Mononuclear cell (primary cell): ENCODE measurements around the gene PREX1. TPM values are rescaled to one million over a fixed set of nuclear protein-coding genes. Genes with fewer than 3 reads are reported as not detected.

Source experiments
- H3K27me3 ChIP-seq: 2 replicates; pipeline ENCODE4 v1.6.0; 2011; ENCODE audit warnings: low read length, control low read depth; ENCODE audit not compliant: insufficient read depth
- H3K4me1 ChIP-seq: 2 replicates; pipeline ENCODE4 v1.5.1; 2011; ENCODE audit warnings: mild to moderate bottlenecking, low read length, control low read depth; ENCODE audit not compliant: insufficient read depth
- H3K4me3 ChIP-seq: 2 replicates; pipeline ENCODE4 v1.5.1; 2011; ENCODE audit warnings: mild to moderate bottlenecking, low read length, moderate library complexity
- H3K9me3 ChIP-seq: 2 replicates; pipeline ENCODE4 v1.5.1; 2011; ENCODE audit warnings: low read depth, mild to moderate bottlenecking, control low read depth, low read length
- total RNA-seq: library from RNA; depleted of rRNA; stranded (reverse); fragments of >200 nt; gene quantifications from one replicate; pipeline ENCODE4 v1.2.3, GENCODE V29; 2012

The PREX1 gene
- total RNA-seq, 1 donor: 128 TPM

DNA sequence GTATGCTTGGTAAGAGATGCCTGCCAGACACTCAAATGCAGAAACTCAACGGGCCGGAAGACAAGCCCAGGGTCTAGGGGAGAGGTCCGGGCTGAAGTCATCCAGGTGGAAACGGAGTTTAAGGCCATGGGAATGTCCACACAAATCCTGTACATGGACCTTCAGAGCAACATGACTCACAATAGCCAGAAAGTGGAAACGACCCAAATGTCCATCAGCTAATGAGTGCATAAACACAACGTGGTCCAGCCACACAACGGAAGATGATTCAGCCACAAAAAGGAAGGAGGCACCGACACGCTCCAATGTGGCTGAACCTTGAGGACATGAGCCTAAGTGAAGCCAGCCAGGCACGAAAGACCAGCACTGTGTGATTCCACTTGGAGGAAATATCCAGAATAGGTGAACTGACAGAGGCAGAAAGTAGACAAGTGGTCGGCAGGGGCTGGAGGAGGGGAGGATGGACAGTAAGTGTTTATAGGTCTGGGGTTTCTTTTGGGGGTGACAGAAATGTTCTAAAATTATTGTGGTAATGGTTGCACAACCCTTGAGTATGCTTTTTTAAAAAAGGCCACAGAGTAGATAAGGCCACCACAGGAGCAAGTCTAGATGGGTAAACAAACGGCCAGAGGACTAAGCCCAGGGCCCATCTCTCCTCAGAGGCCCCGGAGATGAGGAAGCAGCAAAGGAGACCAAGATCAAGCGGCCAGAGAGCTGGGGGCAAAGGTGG is 105.6 kb downstream of the PREX1 start:
- H3K27me3 ChIP-seq: no peaks in the 10 kb centered on the region
- H3K9me3 ChIP-seq: no peaks in the 10 kb centered on the region
- no peak overlapping the region for H3K4me3 ChIP-seq
- H3K4me1 ChIP-seq: peaks cover 91% of the 10 kb centered on the region

DNA sequence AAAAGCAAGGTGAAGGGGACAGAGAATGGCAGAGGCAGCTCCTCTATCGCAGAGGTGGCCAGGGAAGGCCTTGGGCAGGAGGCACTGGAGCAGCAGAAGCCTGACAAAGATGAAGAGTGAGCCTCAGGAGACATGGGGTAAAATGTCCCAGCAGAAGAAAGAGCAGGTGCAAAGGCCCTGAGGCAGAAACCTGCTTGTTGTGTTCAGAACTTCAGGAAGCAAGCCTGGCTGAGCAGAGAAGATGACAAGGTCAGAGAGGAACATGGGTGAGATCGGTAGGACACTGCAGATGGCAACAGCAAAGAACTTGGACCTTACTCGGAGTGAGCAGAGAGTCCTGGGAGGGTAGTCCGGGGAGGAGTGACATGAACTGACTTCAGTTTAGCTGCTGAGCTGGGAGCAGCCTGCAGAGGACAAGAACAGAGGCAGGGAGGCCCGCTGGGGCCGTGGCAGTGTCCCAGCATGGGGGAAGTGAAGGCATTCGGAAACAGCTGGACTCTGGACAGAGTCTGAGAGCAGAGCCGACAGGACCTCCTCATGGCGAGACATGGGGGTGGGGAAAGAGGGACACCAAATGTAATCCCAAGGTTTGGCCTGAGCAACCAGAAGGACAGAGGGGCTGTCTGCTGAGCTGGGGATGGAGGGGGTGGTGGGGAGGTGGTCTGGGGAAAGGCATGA is 106.3 kb downstream of the PREX1 start:
- no peak overlapping the region for H3K4me3 ChIP-seq
- peaks cover 98% of the 10 kb centered on the region for H3K4me1 ChIP-seq

DNA sequence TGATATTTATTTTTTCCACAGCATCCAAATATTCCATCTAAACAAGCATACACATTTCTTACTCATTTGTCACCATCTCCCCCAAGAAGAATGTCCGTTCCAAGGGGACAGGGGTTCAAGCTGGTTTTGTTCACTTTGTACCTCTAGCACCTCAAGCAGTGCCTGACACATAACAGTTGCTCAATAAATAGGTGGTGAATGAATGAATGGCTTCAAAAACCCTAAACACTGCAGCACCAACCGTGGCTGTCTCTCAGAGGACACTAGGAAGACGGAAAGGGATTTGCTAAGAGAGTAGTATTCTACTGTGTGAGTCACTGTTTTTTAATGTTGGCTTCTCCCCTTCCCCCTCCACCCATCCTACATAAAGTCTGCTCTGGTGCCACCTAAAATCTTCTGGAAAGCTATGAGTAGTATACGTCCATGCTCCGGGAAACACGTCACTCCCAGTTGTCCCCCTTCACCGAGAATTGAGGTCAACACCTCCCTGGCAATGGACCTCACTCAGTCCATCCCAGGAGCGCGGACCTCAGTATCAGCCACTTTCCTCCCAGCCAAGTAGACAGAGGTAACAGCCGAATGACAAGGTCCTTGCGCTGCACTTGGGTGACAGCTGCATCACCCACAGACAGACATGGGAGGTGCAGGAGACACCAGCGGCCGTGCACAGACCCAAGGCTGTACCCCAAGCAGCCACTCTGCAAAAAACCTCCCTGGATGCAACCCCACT is 107.4 kb downstream of the PREX1 start:
- H3K4me1 ChIP-seq: peaks cover 99% of the 10 kb centered on the region
- H3K27me3 ChIP-seq: no peaks in the 10 kb centered on the region
- no peaks in the 10 kb centered on the region for H3K9me3 ChIP-seq
- H3K4me3 ChIP-seq: no peak overlapping the region

More for the DNA sequence above, 106.3 kb downstream of the PREX1 start:
- H3K9me3 ChIP-seq: no peaks in the 10 kb centered on the region
- no peaks in the 10 kb centered on the region for H3K27me3 ChIP-seq

DNA sequence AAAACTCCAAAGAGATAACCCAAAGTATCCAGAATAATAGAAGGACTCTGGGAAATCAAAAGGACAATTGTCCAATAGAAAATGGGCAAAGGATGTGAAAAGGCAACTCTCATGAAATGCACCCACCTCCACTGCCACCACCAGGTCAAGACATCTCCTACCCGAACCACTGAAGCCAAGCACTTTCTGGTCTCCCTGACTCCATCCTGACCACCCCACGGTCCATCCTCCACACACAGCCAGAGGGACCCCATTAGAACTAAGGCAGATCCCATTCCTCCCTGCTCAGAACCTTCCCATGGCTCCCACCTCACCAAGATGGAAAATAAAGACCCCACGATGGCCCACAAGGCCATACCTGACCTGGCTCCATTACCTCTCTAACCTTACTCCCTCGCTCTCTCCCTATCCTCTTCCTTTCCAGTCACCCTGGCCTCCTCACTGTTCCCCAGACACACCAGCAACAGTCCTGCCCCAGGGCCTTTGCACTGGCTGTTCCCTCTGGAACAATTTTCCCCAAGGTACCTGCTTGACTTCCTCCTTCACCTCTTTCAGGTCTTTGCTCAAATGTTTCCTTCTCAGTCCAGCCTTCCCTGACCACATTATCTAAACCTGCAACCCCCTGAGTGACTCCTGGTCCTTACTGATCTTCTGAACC is 108.1 kb downstream of the PREX1 start:
- Histone ChIP-seq H3K4me1 (peaks cover 99% of the 10 kb centered on the region), H3K4me3 (no peak overlapping the region), H3K9me3 (no peaks in the 10 kb centered on the region), H3K27me3 (no peaks in the 10 kb centered on the region)

DNA sequence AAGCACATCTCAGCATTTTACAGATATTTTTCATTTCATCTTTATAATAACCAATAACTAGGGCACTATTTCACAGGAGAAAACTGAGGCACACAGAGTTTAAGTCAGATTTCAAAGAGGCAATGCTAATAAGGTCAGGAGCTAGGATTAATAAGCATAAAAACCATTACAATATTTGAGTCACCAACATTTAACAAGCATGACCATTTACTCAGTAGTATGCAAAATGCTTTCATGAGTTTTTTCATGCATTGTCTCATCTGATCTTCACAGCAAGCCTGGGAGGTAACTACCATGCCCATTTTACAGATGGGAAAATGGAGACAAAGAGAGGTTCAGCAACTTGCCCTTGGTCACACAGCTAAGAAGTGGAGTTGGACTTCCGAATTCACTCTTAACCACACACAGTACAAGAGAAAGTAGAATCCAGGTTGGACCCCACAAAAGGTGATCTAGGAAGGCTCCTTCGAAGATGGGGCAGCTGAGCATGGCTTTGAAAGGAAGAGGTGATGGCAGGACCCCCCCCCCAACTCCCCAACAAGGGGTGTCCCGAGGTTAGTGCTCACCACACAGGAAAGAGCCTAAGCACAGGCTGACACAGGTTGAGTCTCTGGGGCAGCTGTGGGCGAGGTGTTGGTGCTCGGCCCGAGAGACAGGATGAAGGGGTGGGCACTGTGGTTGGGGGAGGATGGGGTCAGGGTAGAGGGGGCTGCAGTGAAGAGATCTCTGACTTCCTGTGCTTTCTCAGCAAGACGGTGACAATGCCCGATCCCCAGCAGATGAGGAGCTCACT is 108.8 kb downstream of the PREX1 start:
- peaks cover 97% of the 10 kb centered on the region for H3K4me1 ChIP-seq
- H3K27me3 ChIP-seq: no peaks in the 10 kb centered on the region
- no peak overlapping the region for H3K4me3 ChIP-seq
- no peaks in the 10 kb centered on the region for H3K9me3 ChIP-seq

DNA sequence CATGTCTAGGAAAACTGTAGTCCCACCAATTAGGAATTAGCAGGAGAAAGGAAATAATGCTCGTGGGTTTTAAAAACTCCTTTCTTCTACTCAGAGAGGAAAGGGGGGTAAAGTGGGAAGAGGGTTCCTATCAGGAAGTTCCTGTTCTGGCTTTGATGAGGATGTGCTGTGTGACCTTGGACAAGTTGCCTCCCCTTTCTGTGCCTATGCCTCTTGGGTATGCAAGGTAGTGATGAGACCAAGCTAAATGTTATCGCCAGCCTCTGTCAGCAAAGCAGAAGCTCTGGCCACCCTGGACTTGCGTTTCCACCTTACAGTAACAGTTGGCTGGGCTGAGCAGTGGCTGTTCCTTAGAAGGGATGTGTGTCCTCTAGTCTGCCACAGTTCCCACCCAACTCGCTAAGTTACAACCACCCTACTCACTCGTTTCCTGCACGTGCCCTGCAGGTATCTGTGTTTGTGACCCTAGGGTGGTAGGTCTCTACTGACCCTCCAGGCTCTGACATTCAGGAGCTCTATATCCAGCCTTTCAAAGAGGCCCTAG is 110.0 kb downstream of the PREX1 start:
- H3K4me3 ChIP-seq: no peak overlapping the region

DNA sequence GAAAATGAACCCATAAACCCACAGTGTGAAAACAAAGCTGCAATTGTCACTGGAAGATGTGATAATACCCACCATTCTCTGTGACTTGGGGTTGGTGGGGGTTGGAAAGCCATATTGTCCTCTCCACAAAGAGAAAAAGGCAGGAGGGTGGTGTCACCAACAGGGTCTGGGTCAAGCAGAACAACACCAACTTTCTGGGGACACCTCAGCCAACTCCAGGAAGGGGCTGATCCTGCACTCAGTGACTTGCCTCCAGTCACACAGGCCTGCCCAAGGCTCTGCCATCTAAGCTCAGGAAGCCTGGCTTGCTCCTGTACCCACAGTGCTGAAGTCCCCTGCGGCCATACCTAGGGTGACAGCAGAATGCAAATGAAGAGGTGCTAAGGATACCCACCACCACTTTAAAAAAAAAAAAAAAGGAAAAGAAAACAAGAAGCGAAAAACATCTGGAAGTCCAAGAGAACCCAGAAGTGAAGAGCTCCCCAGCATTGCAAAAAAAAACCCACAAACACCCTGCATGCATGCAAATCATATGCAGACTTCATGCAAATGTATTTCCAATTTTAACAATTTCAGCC is 110.6 kb downstream of the PREX1 start:
- Histone ChIP-seq H3K9me3 (no peaks in the 10 kb centered on the region), H3K27me3 (no peaks in the 10 kb centered on the region), H3K4me1 (peaks cover 97% of the 10 kb centered on the region), H3K4me3 (no peak overlapping the region)

More for the DNA sequence above, 110.0 kb downstream of the PREX1 start:
- no peaks in the 10 kb centered on the region for H3K27me3 ChIP-seq
- H3K9me3 ChIP-seq: no peaks in the 10 kb centered on the region
- peaks cover 97% of the 10 kb centered on the region for H3K4me1 ChIP-seq

DNA sequence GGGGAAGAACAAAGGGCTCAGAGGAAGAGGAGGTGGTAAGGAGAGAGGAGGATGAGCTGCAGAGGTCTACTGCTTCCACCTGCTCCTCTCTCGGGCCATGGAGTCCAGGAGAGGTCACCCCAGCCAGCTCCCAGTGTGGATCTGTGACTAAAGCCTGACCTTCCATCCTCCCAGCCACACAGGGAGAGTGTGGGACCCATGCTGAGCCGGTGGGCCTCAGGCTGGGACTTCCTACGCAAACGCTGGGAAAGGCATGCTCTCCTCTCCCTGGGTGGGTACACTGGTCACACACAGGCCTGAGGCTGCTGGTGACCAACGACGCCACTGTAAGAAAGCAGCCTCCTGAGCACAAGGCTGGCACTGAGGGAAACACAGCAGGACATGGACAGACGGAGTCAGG is 111.3 kb downstream of the PREX1 start:
- Histone ChIP-seq H3K27me3 (no peaks in the 10 kb centered on the region), H3K4me1 (peaks cover 97% of the 10 kb centered on the region), H3K4me3 (no peak overlapping the region), H3K9me3 (no peaks in the 10 kb centered on the region)

DNA sequence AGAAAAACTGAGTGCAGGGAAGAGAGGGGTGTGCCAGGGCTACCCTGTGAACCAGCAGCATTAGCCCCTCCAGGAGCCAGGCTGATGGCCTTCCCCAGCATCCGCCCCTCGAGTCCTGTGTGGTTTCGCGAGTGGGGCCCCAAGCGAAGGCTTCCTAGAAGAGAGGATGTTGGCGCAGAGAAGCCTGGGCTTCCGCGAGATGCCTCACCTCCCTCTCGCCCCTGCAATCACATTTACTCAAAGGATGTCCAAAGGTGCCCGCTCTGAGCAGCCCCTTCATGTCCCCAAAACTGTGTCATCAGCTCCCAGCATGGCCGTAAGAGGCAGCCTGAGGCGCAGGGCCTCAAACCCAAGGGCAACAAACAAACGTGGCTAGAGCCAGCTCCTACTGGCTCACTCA is 111.7 kb downstream of the PREX1 start:
- Histone ChIP-seq H3K9me3 (no peaks in the 10 kb centered on the region), H3K4me1 (peaks cover 97% of the 10 kb centered on the region), H3K27me3 (no peaks in the 10 kb centered on the region), H3K4me3 (no peak overlapping the region)

DNA sequence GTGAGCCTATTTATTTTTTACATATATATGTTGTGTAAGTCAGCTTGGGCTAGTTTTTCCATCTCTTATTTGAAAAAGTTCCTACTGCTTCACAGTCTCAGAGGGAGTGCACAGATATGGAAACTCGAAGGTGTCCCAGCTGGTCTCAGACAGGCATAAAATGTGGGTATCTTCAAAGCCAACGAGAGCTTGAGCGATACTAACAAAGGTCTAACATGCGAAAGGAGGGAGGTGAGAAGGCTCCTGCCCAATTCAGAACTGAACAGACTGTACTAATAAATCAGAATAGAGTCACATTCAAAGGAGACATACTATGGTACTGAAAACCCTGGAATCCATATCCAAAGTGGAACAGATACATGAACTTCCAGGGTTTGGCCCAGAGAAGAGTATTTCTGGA is 113.0 kb downstream of the PREX1 start:
- Histone ChIP-seq H3K27me3 (no peaks in the 10 kb centered on the region), H3K9me3 (no peaks in the 10 kb centered on the region), H3K4me3 (no peak overlapping the region), H3K4me1 (peaks cover 94% of the 10 kb centered on the region)

DNA sequence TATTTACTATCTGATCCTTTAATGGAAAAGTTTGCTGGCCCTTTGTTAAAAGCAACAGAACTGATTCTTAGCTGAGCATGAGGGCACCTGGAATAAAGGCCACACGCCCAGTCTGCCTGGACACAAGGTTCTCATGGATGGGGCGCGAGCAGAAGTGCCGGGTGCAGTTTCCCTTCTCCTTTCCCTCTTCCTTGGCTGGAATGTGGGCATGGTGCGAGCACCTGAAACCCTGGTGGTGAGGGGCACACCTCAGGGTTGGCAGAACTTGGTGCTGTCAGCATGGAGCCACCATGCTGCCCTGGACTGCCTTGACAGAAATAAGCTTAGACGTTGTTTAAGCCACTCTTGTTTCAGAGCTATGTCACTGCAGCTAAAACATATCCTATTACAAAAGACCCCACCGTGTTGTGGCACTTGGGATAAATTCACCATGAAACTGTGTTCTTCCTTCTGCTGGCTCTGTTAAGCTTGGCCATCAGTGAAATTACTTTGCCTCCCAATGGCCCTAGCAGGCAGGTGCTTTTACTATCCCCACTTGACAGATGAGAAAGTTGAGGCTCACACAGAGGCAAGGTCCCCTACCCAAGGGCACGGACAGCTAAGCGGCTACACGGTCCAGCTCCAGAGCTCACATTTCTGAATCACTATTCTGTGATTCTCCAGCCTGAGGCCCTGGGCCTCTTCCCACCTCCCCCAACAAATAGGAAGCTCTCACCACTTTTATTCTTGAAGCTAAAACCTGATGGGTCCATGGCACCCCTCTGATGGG is 115.9 kb downstream of the PREX1 start:
- H3K9me3 ChIP-seq: no peaks in the 10 kb centered on the region
- no peak overlapping the region for H3K4me3 ChIP-seq
- H3K4me1 ChIP-seq: peaks cover 86% of the 10 kb centered on the region
- no peaks in the 10 kb centered on the region for H3K27me3 ChIP-seq

DNA sequence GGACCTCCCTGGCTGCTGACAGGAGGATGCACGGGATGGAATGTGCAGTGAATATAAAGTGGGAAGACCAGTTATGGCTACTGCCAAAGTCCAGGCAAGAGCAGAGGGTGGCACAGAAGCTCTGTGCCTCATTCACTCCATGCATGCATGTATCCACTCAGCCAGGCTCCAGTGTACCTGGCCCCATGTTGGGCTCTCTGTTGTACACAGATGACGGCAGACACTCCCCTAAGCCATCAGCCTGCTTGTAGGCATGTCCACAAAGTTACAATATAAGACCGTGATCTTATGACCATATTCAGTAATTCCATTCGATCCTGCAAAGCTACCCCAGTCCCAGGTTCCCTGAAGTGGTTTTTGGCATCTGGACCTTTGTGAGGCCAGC is 116.8 kb downstream of the PREX1 start:
- peaks cover 86% of the 10 kb centered on the region for H3K4me1 ChIP-seq
- no peak overlapping the region for H3K4me3 ChIP-seq
- H3K9me3 ChIP-seq: no peaks in the 10 kb centered on the region
- no peaks in the 10 kb centered on the region for H3K27me3 ChIP-seq

DNA sequence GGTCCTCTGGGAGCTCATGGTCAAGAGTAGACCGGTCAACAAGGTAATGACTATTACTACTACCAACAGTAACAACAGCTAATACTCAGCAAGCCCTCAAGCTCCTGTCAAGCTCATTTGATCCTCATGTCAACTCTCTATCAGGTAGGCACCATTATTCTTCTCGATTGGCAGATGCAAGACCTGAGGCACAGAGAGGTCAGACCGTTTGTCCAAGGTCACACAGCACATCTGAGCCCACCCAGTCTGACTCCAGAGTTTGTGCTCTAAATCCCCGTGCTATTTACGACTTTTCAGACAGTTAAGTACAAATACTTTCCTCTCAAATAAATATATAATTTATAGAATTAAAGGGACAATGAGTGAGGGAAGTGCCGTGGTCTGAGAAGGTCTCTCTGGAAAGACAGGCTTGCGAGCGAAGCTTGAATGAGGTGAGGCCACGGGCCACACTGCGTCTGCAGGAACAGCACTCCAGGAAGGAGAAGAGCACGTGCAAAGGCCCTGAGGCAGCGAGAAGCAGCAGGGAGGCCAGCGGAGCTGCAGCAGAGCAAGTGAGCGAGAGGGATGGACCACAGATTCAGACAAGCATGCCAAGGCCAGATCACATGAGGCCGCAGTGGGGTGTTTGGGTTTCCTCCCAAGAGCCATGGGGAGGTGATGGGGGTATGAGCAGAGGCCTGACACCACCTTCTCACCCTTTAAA is 117.3 kb downstream of the PREX1 start:
- H3K9me3 ChIP-seq: no peaks in the 10 kb centered on the region
- H3K4me1 ChIP-seq: peaks cover 83% of the 10 kb centered on the region
- H3K4me3 ChIP-seq: no peak overlapping the region
- H3K27me3 ChIP-seq: no peaks in the 10 kb centered on the region
